Mesenchymal stem cell (in vitro differentiated cells and primary cell): ENCODE results near the gene RASGRF2.
"Not testable (repeated sequence)": the region's sequence is repeated elsewhere in the genome, so short reads cannot be mapped to it uniquely, and the experiment has no call there.

ENCODE experiments used
- DNase-seq: peaks from one replicate; pipeline ENCODE4 v3.0.0-alpha.2; 2013
- H2AFZ ChIP-seq: one replicate; pipeline ENCODE4 v1.6.1; 2013; ENCODE audit warnings: low read depth, mild to moderate bottlenecking, control low read depth, inconsistent platforms, low read length, moderate library complexity
- H2AK5ac ChIP-seq: 2 replicates; pipeline ENCODE4 v1.6.1; 2013; ENCODE audit warnings: low read length, moderate library complexity, mild to moderate bottlenecking, inconsistent platforms; ENCODE audit not compliant: severe bottlenecking
- H2BK120ac ChIP-seq: one replicate; pipeline ENCODE4 v1.6.1; 2013; ENCODE audit warnings: low read depth, mild to moderate bottlenecking, inconsistent platforms, low read length, moderate library complexity
- H2BK12ac ChIP-seq, 2 experiments: one replicate each; pipeline ENCODE4 v1.6.1; 2013; ENCODE audit warnings: inconsistent platforms in 2 of 2, low read length in 2 of 2, mild to moderate bottlenecking in 2 of 2, moderate library complexity in 2 of 2, control low read depth in 1 of 2
- H2BK15ac ChIP-seq: one replicate; pipeline ENCODE4 v1.6.1; 2013; ENCODE audit warnings: mild to moderate bottlenecking, low read depth, inconsistent platforms; ENCODE audit not compliant: poor library complexity, severe bottlenecking
- H2BK5ac ChIP-seq: 2 replicates; pipeline ENCODE4 v1.6.1; 2013; ENCODE audit warnings: low read depth, mild to moderate bottlenecking, low read length, control low read depth, inconsistent platforms; ENCODE audit not compliant: poor library complexity, severe bottlenecking
- H3K14ac ChIP-seq, 2 experiments: one replicate each; pipeline ENCODE4 v1.6.1; 2013; ENCODE audit warnings: inconsistent platforms in 2 of 2, low read length in 2 of 2, control low read depth in 1 of 2, mild to moderate bottlenecking in 1 of 2, moderate library complexity in 1 of 2
- H3K18ac ChIP-seq, 2 experiments: one replicate each; pipeline ENCODE4 v1.6.1; 2013; ENCODE audit warnings: inconsistent platforms in 2 of 2, low read length in 2 of 2, control low read depth in 1 of 2, low read depth in 1 of 2, mild to moderate bottlenecking in 1 of 2
- H3K23ac ChIP-seq, 2 experiments: one replicate each; pipeline ENCODE4 v1.6.1; 2013; ENCODE audit warnings: inconsistent platforms in 2 of 2, low read length in 2 of 2, mild to moderate bottlenecking in 2 of 2, moderate library complexity in 2 of 2, control low read depth in 1 of 2
- H3K27ac ChIP-seq: 2 replicates; pipeline ENCODE4 v1.5.1; 2013; ENCODE audit warnings: mild to moderate bottlenecking, moderate library complexity, low read length, control low read depth, inconsistent platforms; ENCODE audit not compliant: poor library complexity, severe bottlenecking
- H3K27me3 ChIP-seq, 2 experiments: 2 replicates each; pipeline versions ENCODE4 v1.6.1 to v1.7.0; 2013; ENCODE audit warnings: low read length in 2 of 2, mild to moderate bottlenecking in 2 of 2, moderate library complexity in 2 of 2, control low read depth in 1 of 2, inconsistent platforms in 1 of 2; ENCODE audit not compliant: control insufficient read depth in 1 of 2, insufficient read depth in 1 of 2
- H3K36me3 ChIP-seq, 2 experiments: 2 replicates each; pipeline versions ENCODE4 v1.6.1 to v1.7.0; 2013; ENCODE audit warnings: low read length in 2 of 2, control low read depth in 1 of 2, inconsistent platforms in 1 of 2, low read depth in 1 of 2, mild to moderate bottlenecking in 1 of 2; ENCODE audit not compliant: insufficient read depth in 2 of 2, control insufficient read depth in 1 of 2
- H3K4ac ChIP-seq, 2 experiments: one replicate each; pipeline ENCODE4 v1.6.1; 2013; ENCODE audit warnings: inconsistent platforms in 2 of 2, low read length in 2 of 2, mild to moderate bottlenecking in 2 of 2, moderate library complexity in 2 of 2, control low read depth in 1 of 2, low read depth in 1 of 2
- H3K4me1 ChIP-seq: 2 replicates; pipeline ENCODE4 v1.6.1; 2013; ENCODE audit warnings: low read depth, low read length, control low read depth; ENCODE audit not compliant: control insufficient read depth, insufficient read depth
- H3K4me2 ChIP-seq: 2 replicates; pipeline ENCODE4 v1.6.1; 2013; ENCODE audit warnings: low read length, mild to moderate bottlenecking, inconsistent platforms; ENCODE audit not compliant: poor library complexity, severe bottlenecking
- H3K4me3 ChIP-seq, 2 experiments: 2 replicates each; pipeline versions ENCODE4 v1.5.1 to v1.7.0; 2013; ENCODE audit warnings: low read length in 2 of 2, mild to moderate bottlenecking in 2 of 2, control low read depth in 1 of 2, low read depth in 1 of 2; ENCODE audit not compliant: insufficient read depth in 1 of 2
- H3K79me1 ChIP-seq: replicated peaks from 2 replicates; pipeline ENCODE4 v1.6.1; 2013; ENCODE audit warnings: mild to moderate bottlenecking, control low read depth, low read length, inconsistent platforms; ENCODE audit not compliant: poor library complexity, severe bottlenecking
- H3K9ac ChIP-seq: 2 replicates; pipeline ENCODE4 v1.7.0; 2013; ENCODE audit warnings: mild to moderate bottlenecking, low read length, moderate library complexity
- H3K9me3 ChIP-seq: 2 replicates; pipeline ENCODE4 v1.7.0; 2013; ENCODE audit warnings: mild to moderate bottlenecking, low read length; ENCODE audit not compliant: control insufficient read depth
- H4K8ac ChIP-seq: one replicate; pipeline ENCODE4 v1.6.1; 2013; ENCODE audit warnings: inconsistent platforms, mild to moderate bottlenecking, low read length, moderate library complexity
- H4K91ac ChIP-seq: one replicate; pipeline ENCODE4 v1.6.1; 2013; ENCODE audit warnings: mild to moderate bottlenecking, low read length, inconsistent platforms
- WGBS: methylation state at CpG from one replicate; pipeline ENCODE4 v1.1.7; 2013; ENCODE audit warnings: mixed read lengths; 5-methylcytosine and 5-hydroxymethylcytosine counted together

RASGRF2 gene

DNA sequence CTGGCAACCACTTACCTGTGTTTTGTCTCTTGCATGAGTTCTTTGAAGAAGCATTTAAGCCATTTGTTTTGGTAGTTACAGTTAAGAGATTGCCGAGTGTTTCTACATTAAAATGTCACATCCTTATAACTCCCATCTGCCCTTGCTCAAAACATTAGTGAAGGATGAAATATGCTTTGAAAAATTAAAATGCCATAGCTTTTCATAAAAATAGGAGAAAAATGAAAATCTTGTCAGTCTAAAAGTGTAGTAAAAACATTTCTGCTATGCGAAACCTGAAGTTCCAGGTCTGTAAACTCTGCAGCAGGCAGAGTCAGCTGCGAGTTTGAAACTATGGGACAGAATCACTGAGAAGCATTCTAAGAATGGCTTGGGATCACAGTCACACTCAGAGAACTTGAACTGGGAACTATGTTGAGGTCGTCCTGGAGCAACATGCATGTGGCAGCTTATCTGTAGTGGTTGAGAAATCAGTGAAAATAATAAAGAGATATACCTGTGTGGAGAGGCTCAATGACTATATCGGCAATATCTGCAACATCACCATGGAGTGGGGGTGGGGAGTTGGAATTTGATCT lies 67.4 kb downstream of the RASGRF2 start:
- Histone ChIP-seq H2BK15ac (no peak overlapping the region), H3K4me1 (peaks cover 1% of the 10 kb centered on the region), H2BK120ac (no peak overlapping the region), H3K27ac (no peak overlapping the region), H3K14ac (no peak overlapping the region), H3K4me2 (no peak overlapping the region), H2AFZ (no peak overlapping the region), H2BK12ac (no peak overlapping the region), H2AK5ac (no peak overlapping the region), H3K36me3 (no peaks in the 10 kb centered on the region), H3K79me1 (no peaks in the 10 kb centered on the region), H3K23ac (no peak overlapping the region), H3K4ac (no peak overlapping the region), H3K9me3 (no peaks in the 10 kb centered on the region), H4K8ac (no peak overlapping the region), H2BK5ac (no peak overlapping the region), H3K18ac (no peak overlapping the region), H3K9ac (no peak overlapping the region), H4K91ac (no peak overlapping the region), H3K27me3 (peaks cover 2% of the 10 kb centered on the region in 2 experiments), H3K4me3 (no peak overlapping the region)
- DNase-seq, result no peak
- 90% methylated on average over 4 of the region's 5 CpGs for WGBS

- not testable (repeated sequence) for DNase-seq, H4K91ac ChIP-seq, H3K14ac ChIP-seq, H3K79me1 ChIP-seq, H3K9ac ChIP-seq, H3K4me2 ChIP-seq, H3K23ac ChIP-seq, H4K8ac ChIP-seq, H2AK5ac ChIP-seq, H3K27me3 ChIP-seq, H2BK120ac ChIP-seq, H2AFZ ChIP-seq, H3K4ac ChIP-seq, H3K4me1 ChIP-seq, H3K27ac ChIP-seq, H3K9me3 ChIP-seq, H3K4me3 ChIP-seq, H2BK15ac ChIP-seq, H2BK12ac ChIP-seq, H2BK5ac ChIP-seq, H3K36me3 ChIP-seq
- WGBS, result over 99% methylated on average over 6 of the region's 6 CpGs
- H3K18ac ChIP-seq, result peak overlapping the region in 1 of 2 experiments; percentile 12
Measured at GRCh38 chr5:81028888-81029287, 68.7 kb downstream of the RASGRF2 start.

- not testable (repeated sequence) for H3K23ac ChIP-seq, H4K91ac ChIP-seq, H2BK12ac ChIP-seq, DNase-seq, H2AFZ ChIP-seq, H2AK5ac ChIP-seq, H3K79me1 ChIP-seq, H3K4ac ChIP-seq, H3K27ac ChIP-seq, H4K8ac ChIP-seq, H3K4me2 ChIP-seq, H3K9me3 ChIP-seq, H2BK120ac ChIP-seq, H3K36me3 ChIP-seq, H2BK5ac ChIP-seq, H3K4me3 ChIP-seq, H3K9ac ChIP-seq, H3K4me1 ChIP-seq, H3K14ac ChIP-seq, H3K18ac ChIP-seq, H3K27me3 ChIP-seq, H2BK15ac ChIP-seq
- WGBS, result 84% methylated on average over 4 of the region's 4 CpGs
Measured at GRCh38 chr5:81029736-81030135, 69.6 kb downstream of the RASGRF2 start.

DNA sequence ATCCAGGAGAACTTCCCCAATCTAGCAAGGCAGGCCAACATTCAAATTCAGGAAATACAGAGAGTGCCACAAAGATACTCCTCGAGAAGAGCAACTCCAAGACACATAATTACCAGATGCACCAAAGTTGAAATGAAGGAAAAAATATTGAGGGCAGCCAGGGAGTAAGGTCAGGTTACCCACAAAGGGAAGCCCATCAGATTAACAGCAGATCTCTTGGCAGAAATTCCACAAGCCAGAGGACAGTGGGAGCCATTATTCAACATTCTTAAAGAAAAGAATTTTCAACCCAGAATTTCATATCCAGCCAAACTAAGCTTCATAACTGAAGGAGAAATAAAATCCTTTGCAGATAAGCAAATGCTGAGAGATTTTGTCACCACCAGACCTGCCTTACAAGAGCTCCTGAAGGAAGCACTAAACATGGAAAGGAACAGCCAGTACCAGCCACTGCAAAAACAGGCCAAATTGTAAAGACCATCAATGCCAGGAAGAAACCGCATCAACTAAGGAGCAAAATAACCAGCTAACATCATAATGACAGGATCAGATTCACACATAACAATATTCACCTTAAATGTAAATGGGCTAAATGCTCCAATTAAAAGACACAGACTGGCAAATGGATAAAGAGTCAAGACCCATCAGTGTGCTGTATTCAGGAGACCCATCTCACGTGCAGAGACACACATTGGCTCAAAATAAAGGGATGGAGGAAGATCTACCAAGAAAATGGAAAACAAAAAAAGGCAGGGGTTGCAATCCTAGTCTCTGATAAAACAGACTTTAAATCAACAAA lies 70.3 kb downstream of the RASGRF2 start:
- 100% methylated on average over 1 of the region's 3 CpGs for WGBS

More for the DNA sequence above, 70.3 kb downstream of the RASGRF2 start:
- H3K4me3 ChIP-seq, H3K23ac ChIP-seq, H3K9ac ChIP-seq, H3K18ac ChIP-seq, H4K91ac ChIP-seq, H2BK15ac ChIP-seq, H3K4me2 ChIP-seq, H2AFZ ChIP-seq, H3K79me1 ChIP-seq, H4K8ac ChIP-seq, H2BK12ac ChIP-seq, H3K36me3 ChIP-seq, H3K27me3 ChIP-seq, H3K4me1 ChIP-seq, H2AK5ac ChIP-seq, H3K9me3 ChIP-seq, H2BK5ac ChIP-seq, H3K4ac ChIP-seq, H2BK120ac ChIP-seq, H3K27ac ChIP-seq, DNase-seq, H3K14ac ChIP-seq: not testable (repeated sequence)
